HG03342 (cell line): Measurements from ENCODE around the gene CADPS.

Experiments used
- ATAC-seq: cut with Tn5 transposase; IDR thresholded peaks from one replicate; pipeline ENCODE4 v1.9.1; 2021; ENCODE audit warnings: mild to moderate bottlenecking, moderate library complexity; ENCODE audit not compliant: unreplicated experiment

CADPS gene

GRCh38 chr3:62815981-62816380, 59.2 kb downstream of the CADPS start:
- ATAC-seq = no peak

- ATAC-seq = no peak
These were observed 62.6 kb downstream of the CADPS start for GRCh38 chr3:62812631-62813030.

- no peak for ATAC-seq
These were observed 64.1 kb downstream of the CADPS start for GRCh38 chr3:62811119-62811518.

- ATAC-seq = no peak
These were observed 65.8 kb downstream of the CADPS start for GRCh38 chr3:62809369-62809768.

- no peak for ATAC-seq
These were observed 69.5 kb downstream of the CADPS start for GRCh38 chr3:62805580-62806277.

GRCh38 chr3:62805106-62805505, 70.1 kb downstream of the CADPS start:
- no peak for ATAC-seq

- ATAC-seq = no peak
These were observed 71.9 kb downstream of the CADPS start for GRCh38 chr3:62803276-62803675.

- no peak for ATAC-seq
These were observed 77.2 kb downstream of the CADPS start for GRCh38 chr3:62798000-62798399.

GRCh38 chr3:62797132-62797531, 78.1 kb downstream of the CADPS start:
- no peak for ATAC-seq

GRCh38 chr3:62795978-62796657, 79.1 kb downstream of the CADPS start:
- ATAC-seq = no peak

GRCh38 chr3:62793946-62794345, 81.3 kb downstream of the CADPS start:
- ATAC-seq = no peak

- no peak for ATAC-seq
These were observed 89.8 kb downstream of the CADPS start for GRCh38 chr3:62785384-62785783.

GRCh38 chr3:62781121-62781520, 94.1 kb downstream of the CADPS start:
- ATAC-seq = no peak

- ATAC-seq = no peak
These were observed 97.5 kb downstream of the CADPS start for GRCh38 chr3:62777674-62778073.

- ATAC-seq = no peak
These were observed 98.1 kb downstream of the CADPS start for GRCh38 chr3:62777130-62777529.

- no peak for ATAC-seq
These were observed 101.0 kb downstream of the CADPS start for GRCh38 chr3:62774221-62774620.

- ATAC-seq = no peak
These were observed 103.7 kb downstream of the CADPS start for GRCh38 chr3:62771331-62772072.

GRCh38 chr3:62768896-62769295, 106.3 kb downstream of the CADPS start:
- ATAC-seq = no peak

- ATAC-seq = no peak
These were observed 113.5 kb downstream of the CADPS start for GRCh38 chr3:62761711-62762110.

GRCh38 chr3:62761311-62761710, 113.9 kb downstream of the CADPS start:
- no peak for ATAC-seq

GRCh38 chr3:62758296-62759066, 116.7 kb downstream of the CADPS start:
- no peak for ATAC-seq
